ENCODE results near the gene NTF3.

The NTF3 gene

DNA sequence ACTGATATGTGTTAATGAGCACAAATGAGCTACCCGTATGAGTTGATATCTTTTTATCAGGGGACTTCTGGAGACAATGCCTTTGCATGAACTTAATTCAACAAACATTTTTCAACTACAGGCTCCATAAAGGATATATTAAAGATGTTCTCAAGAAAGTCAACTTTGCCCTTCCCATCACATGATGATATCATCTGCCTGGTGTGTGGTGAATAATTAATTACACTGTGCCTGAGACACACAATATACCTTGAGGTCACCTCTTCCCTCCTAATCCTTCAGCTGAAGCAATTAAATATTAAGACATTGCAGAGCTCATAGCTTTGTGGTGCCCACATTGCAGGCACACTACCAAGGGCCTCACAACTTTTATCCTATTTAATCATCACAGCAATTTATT, 22.3 kb upstream of the NTF3 start:
- no peak overlapping the region for H3K27ac ChIP-seq
- TF ChIP-seq CTCF (IDR thresholded peaks at IDR 0.05) (no peak), ZFX (IDR thresholded peaks at IDR 0.05; ENCODE audit: borderline replicate concordance) (no peak)

- TF ChIP-seq ZFX (IDR thresholded peaks at IDR 0.05; ENCODE audit: borderline replicate concordance) (no peak), CTCF (IDR thresholded peaks at IDR 0.05) (no peak)
- no peak overlapping the region for H3K27ac ChIP-seq
These were observed 15.3 kb upstream of the NTF3 start for GRCh38 chr12:5416571-5416970.

DNA sequence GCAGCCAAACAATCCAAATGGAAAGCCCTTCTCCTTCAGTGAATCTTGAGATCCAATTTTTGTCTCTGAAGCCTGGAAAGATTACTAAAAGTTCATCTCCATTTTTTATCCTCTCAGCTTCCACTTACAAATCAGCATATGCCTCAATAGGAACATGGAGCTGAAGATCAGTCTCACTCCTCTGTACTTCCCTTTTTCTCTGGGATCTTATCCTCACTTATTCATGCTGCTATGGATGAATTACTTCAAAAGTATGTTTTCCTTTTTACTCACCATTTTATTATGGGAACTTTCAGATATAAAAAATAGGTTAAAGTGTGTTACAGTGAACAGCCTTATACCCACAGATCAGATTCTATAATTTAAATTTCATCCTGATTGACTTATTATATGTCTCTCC, 14.4 kb upstream of the NTF3 start:
- no peak overlapping the region for H3K27ac ChIP-seq
- TF ChIP-seq ZFX (IDR thresholded peaks at IDR 0.05; ENCODE audit: borderline replicate concordance) = no peak
- no peak for TF ChIP-seq CTCF (IDR thresholded peaks at IDR 0.05)

GRCh38 chr12:5428332-5429221, 3.3 kb upstream of the NTF3 start:
- no peak for TF ChIP-seq ZFX (IDR thresholded peaks at IDR 0.05; ENCODE audit: borderline replicate concordance)
- peak; percentile 51 for TF ChIP-seq CTCF (IDR thresholded peaks at IDR 0.05)
- no peak overlapping the region for H3K27ac ChIP-seq

DNA sequence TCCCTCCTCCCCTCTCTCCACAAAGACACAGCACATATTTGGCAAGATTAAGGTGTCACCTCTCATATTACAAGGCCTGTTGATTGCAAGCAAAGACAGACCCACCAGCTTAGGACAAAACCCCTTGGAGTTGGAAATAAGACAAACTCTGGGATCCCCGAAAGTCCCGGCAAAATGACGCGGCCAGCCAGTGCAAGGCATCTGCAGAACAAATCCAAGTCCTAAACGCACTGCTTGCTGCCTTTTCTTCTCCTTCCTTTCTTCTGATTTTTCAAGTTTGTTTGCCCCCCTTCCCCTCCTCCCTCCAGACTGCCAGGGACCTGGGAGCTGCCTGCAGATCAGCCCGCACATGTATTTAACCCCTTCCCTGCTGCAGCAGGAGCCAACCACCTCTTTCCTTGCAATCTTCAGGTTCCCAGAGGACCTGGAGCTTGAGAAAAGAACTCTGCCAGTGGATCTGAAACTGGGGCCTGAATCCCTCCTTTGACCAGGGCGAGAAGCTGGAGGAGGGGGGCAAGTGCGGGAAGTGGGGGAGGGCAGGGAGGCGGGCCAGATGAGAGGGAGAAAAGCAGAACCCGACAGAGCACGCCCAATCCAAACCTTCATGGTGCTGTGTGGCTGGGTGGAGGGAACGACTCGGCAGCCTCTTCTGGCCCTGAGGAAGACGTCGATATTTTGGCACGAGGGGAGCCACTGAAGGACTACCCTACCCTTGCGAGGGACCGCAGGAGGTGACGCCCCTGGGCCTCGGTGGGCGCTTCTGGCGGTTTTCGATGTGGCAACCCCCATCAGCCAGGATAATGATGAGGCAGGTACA, 2.0 kb upstream of the NTF3 start:
- TF ChIP-seq ZFX (IDR thresholded peaks at IDR 0.05; ENCODE audit: borderline replicate concordance) (no peak), CTCF (IDR thresholded peaks at IDR 0.05) (no peak)
- H3K27ac ChIP-seq = no peak overlapping the region

GRCh38 chr12:5430641-5431603, 986 bp upstream of the NTF3 start:
- TF ChIP-seq ZFX (IDR thresholded peaks at IDR 0.05; ENCODE audit: borderline replicate concordance) (no peak), CTCF (IDR thresholded peaks at IDR 0.05) (no peak; the same call in 1 of the 2 replicates)
- no peak overlapping the region for H3K27ac ChIP-seq

All from 22Rv1 (cell line).